ENCODE data around the gene PTPN13.

GRCh38 chr4:86762649-86763048 lies 168.5 kb downstream of the PTPN13 start:
- TF ChIP-seq CTCF (IDR thresholded peaks at IDR 0.05) (no peak), POLR2A (IDR thresholded peaks at IDR 0.05) (no peak), EP300 (IDR thresholded peaks at IDR 0.05) (no peak)
